Liver (tissue), 9 donors: ENCODE measurements around the gene EFHD2. TPM values are rescaled to one million over a fixed set of nuclear protein-coding genes. Genes with fewer than 3 reads are reported as not detected.
"Not testable (repeated sequence)": the region's sequence is repeated elsewhere in the genome, so short reads cannot be mapped to it uniquely, and the experiment has no call there.

Experiments used
- DNase-seq: peaks from one replicate; pipeline ENCODE4 v3.0.0-alpha.2; 2017; ENCODE audit warnings: low spot score
- H3K27ac ChIP-seq, 2 donors: one replicate each; pipeline ENCODE4 v1.7.0; 2013; ENCODE audit warnings: inconsistent platforms in 2 of 2, low read length in 2 of 2, control low read depth in 1 of 2, low read depth in 1 of 2, mild to moderate bottlenecking in 1 of 2
- H3K27me3 ChIP-seq, 4 donors: one replicate each; pipeline versions ENCODE4 v1.6.1 to v1.7.0; 2013; ENCODE audit warnings: low read length in 3 of 4, inconsistent platforms in 1 of 4, mild to moderate bottlenecking in 1 of 4, moderate library complexity in 1 of 4; ENCODE audit not compliant: control insufficient read depth in 4 of 4, insufficient read depth in 4 of 4
- H3K36me3 ChIP-seq, 4 donors: one replicate each; pipeline versions ENCODE4 v1.6.1 to v1.7.0; 2013; ENCODE audit warnings: low read length in 3 of 4, mild to moderate bottlenecking in 3 of 4, low read depth in 1 of 4, moderate library complexity in 1 of 4; ENCODE audit not compliant: control insufficient read depth in 4 of 4, insufficient read depth in 3 of 4
- H3K4me1 ChIP-seq, 4 donors: one replicate each; pipeline versions ENCODE4 v1.6.1 to v1.7.0; 2013; ENCODE audit warnings: low read length in 3 of 4, mild to moderate bottlenecking in 3 of 4, moderate library complexity in 1 of 4; ENCODE audit not compliant: control insufficient read depth in 4 of 4, insufficient read depth in 4 of 4
- H3K4me3 ChIP-seq, 3 donors: one replicate each; pipeline versions ENCODE4 v1.6.1 to v1.7.0; 2013; ENCODE audit warnings: low read length in 3 of 3, control low read depth in 1 of 3, low read depth in 1 of 3, mild to moderate bottlenecking in 1 of 3
- H3K9ac ChIP-seq, 2 donors: one replicate each; pipeline ENCODE4 v1.7.0; 2013; ENCODE audit warnings: low read length in 2 of 2, mild to moderate bottlenecking in 2 of 2, moderate library complexity in 2 of 2, control low read depth in 1 of 2, low read depth in 1 of 2
- H3K9me3 ChIP-seq, 4 donors: one replicate each; pipeline versions ENCODE4 v1.6.1 to v1.7.0; 2013; ENCODE audit warnings: low read length in 3 of 4; ENCODE audit not compliant: control insufficient read depth in 4 of 4
- EGR1 ChIP-seq, 2 donors: IDR thresholded peaks; 2 replicates each; pipeline ENCODE4 v1.6.1; 2016 to 2018; ENCODE audit warnings: antibody characterized with exemption in 2 of 2, low read depth in 2 of 2
- FOXA1 ChIP-seq: IDR thresholded peaks from 2 replicates; pipeline ENCODE4 v1.6.1; 2016; ENCODE audit warnings: antibody characterized with exemption
- HNF4A ChIP-seq, 2 donors: conservative IDR thresholded peaks; 2 replicates each; pipeline ENCODE4 v1.6.1; 2016; ENCODE audit warnings: antibody characterized with exemption in 2 of 2, mild to moderate bottlenecking in 2 of 2
- RXRA ChIP-seq, 2 donors: IDR thresholded peaks; 2 replicates each; pipeline ENCODE4 v1.6.1; 2017 to 2018; ENCODE audit warnings: antibody characterized with exemption in 2 of 2, mild to moderate bottlenecking in 1 of 2
- WGBS: extraction: QIAGEN DNeasy Blood & Tissue Kit; methylation state at CpG from one replicate; pipeline ENCODE4 v1.1.7; 2013; 5-methylcytosine and 5-hydroxymethylcytosine counted together
- polyA plus RNA-seq, 2 donors: library from polyadenylated mRNA; stranded (reverse) in 1 of 2; unstranded in 1 of 2; fragments of 200-250 nt in 1 of 2; fragments of >200 nt in 1 of 2; fragmentation: Nextera tagmentation in 1 of 2; extraction: Ambion mirVana in 1 of 2; gene quantifications; one replicate each; pipeline versions ENCODE4 v1.2.1 to v1.2.3, GENCODE V29; 2013 to 2015
- total RNA-seq, 2 donors: library from RNA; depleted of rRNA; stranded (reverse); fragments of >200 nt; gene quantifications; one replicate each; pipeline ENCODE4 v1.2.3, GENCODE V29; 2014
- TF ChIP-seq, protein P1 (sequence below): IDR thresholded peaks from 2 replicates; pipeline ENCODE4 v1.6.1; 2016; ENCODE audit warnings: antibody characterized with exemption, mild to moderate bottlenecking
- TF ChIP-seq, protein P2 (sequence below): IDR thresholded peaks from 2 replicates; pipeline ENCODE4 v1.6.1; 2016; ENCODE audit warnings: antibody characterized with exemption
- TF ChIP-seq, protein P3 (sequence below): fragments of 150-350 bp; IDR thresholded peaks from 2 replicates; pipeline ENCODE4 v1.5.1; 2017; ENCODE audit warnings: improper control_type of control experiment, low read depth, low read length; ENCODE audit not compliant: missing input control
- donor health status: healthy.
- donor health status: healthy.
- donor health status: healthy.
- donor health status: healthy.
- donor health status: healthy.

The EFHD2 gene
- total and polyA plus RNA-seq, 4 donors = 7.4 to 23.0 (median 11.7) TPM

DNA sequence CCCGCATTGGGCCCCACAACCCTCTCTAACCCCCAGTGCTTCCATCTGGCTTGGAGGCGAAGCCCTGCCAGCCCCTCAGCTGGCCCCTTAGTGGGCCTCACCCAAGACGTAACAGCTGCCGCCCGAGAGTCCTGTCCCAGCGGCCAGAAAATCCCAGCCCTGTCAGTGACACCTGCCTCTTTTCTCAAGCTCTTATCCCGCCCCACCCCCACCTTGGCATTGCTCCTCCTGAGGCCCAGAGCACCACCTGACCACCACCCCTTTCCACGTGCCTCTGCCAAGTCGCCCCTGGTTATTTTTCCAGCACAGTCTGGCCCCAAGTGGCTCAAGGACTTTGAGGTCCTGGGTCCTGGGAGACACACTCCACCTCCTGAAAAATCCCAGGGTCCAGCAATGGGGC, 22.6 kb downstream of the EFHD2 start:
- Histone ChIP-seq H3K27ac (no peak overlapping the region), H3K27me3 (no peaks in the 10 kb centered on the region)

DNA sequence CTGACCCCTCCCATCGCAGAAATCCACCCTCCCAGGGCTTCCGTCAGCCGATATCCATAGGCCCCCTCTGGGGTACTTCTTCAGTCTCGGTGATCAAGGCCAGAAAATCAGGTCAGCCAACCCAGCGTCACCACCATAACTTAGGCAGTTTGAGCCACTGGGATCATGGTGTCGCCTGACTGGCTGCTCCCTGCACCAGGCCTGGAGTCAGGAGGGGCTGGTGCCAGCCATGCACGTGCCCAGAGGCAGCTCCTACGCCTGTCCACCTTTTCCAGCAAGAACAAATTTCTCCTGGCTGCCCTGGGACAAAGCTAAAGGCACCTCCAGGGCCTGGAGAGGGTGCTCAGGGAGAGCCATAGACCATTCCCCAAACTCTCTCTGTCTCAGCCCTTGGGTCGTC, 23.8 kb downstream of the EFHD2 start:
- H3K9ac ChIP-seq = no peak overlapping the region
- no peak overlapping the region for H3K4me3 ChIP-seq
- 88% methylated on average over 9 of the region's 9 CpGs for WGBS
- H3K27ac ChIP-seq = no peak overlapping the region
- no peaks in the 10 kb centered on the region for H3K36me3 ChIP-seq
- H3K27me3 ChIP-seq = no peaks in the 10 kb centered on the region
- TF ChIP-seq, protein P1, sequence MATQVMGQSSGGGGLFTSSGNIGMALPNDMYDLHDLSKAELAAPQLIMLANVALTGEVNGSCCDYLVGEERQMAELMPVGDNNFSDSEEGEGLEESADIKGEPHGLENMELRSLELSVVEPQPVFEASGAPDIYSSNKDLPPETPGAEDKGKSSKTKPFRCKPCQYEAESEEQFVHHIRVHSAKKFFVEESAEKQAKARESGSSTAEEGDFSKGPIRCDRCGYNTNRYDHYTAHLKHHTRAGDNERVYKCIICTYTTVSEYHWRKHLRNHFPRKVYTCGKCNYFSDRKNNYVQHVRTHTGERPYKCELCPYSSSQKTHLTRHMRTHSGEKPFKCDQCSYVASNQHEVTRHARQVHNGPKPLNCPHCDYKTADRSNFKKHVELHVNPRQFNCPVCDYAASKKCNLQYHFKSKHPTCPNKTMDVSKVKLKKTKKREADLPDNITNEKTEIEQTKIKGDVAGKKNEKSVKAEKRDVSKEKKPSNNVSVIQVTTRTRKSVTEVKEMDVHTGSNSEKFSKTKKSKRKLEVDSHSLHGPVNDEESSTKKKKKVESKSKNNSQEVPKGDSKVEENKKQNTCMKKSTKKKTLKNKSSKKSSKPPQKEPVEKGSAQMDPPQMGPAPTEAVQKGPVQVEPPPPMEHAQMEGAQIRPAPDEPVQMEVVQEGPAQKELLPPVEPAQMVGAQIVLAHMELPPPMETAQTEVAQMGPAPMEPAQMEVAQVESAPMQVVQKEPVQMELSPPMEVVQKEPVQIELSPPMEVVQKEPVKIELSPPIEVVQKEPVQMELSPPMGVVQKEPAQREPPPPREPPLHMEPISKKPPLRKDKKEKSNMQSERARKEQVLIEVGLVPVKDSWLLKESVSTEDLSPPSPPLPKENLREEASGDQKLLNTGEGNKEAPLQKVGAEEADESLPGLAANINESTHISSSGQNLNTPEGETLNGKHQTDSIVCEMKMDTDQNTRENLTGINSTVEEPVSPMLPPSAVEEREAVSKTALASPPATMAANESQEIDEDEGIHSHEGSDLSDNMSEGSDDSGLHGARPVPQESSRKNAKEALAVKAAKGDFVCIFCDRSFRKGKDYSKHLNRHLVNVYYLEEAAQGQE = no peak
- TF ChIP-seq FOXA1 (no peak), RXRA (IDR thresholded peaks at IDR 0.05) (no peak)
- TF ChIP-seq, protein P2, sequence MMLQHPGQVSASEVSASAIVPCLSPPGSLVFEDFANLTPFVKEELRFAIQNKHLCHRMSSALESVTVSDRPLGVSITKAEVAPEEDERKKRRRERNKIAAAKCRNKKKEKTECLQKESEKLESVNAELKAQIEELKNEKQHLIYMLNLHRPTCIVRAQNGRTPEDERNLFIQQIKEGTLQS = no peak
- TF ChIP-seq, protein P3, sequence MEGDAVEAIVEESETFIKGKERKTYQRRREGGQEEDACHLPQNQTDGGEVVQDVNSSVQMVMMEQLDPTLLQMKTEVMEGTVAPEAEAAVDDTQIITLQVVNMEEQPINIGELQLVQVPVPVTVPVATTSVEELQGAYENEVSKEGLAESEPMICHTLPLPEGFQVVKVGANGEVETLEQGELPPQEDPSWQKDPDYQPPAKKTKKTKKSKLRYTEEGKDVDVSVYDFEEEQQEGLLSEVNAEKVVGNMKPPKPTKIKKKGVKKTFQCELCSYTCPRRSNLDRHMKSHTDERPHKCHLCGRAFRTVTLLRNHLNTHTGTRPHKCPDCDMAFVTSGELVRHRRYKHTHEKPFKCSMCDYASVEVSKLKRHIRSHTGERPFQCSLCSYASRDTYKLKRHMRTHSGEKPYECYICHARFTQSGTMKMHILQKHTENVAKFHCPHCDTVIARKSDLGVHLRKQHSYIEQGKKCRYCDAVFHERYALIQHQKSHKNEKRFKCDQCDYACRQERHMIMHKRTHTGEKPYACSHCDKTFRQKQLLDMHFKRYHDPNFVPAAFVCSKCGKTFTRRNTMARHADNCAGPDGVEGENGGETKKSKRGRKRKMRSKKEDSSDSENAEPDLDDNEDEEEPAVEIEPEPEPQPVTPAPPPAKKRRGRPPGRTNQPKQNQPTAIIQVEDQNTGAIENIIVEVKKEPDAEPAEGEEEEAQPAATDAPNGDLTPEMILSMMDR = no peak
- H3K4me1 ChIP-seq = peaks cover 0 to 8% (median 5%) of the 10 kb centered on the region in 4 donors
- DNase-seq = no peak
- H3K9me3 ChIP-seq = no peaks in the 10 kb centered on the region

More for the DNA sequence above, 22.6 kb downstream of the EFHD2 start:
- H3K4me1 ChIP-seq = peaks cover 0 to 8% (median 5%) of the 10 kb centered on the region in 4 donors
- H3K4me3 ChIP-seq = no peak overlapping the region
- H3K9ac ChIP-seq = no peak overlapping the region
- WGBS = 82% methylated on average over 9 of the region's 9 CpGs
- peaks cover 0 to 4% (median 0%) of the 10 kb centered on the region in 4 donors for H3K36me3 ChIP-seq
- no peak for DNase-seq
- TF ChIP-seq HNF4A (conservative IDR thresholded peaks at IDR 0.05) (no peak), RXRA (IDR thresholded peaks at IDR 0.05) (no peak), FOXA1 (no peak), EGR1 (IDR thresholded peaks at IDR 0.05; ENCODE audit: low read depth in 2 of 2) (no peak)
- TF ChIP-seq, protein P2 = no peak
- TF ChIP-seq, protein P3 = no peak
- TF ChIP-seq, protein P1 = no peak
- H3K9me3 ChIP-seq = no peaks in the 10 kb centered on the region

DNA sequence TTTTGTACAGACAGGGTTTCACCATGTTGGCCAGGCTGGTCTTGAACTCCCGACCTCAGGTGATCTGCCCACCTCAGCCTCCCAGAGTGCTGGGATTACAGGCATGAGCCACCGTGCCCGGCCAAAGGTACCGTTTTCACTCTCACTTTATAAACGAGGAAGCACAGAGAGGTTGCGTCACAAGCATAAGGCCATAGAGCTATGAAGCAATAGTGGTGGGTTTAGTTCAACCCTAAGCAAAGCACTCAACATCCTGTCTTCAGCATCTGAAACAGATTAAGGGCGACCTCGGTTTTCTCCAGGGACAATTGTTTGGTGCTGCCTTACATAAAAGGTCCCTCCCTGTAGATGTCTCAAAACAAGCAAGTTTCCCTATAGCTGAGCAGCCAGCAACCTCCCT, 25.1 kb downstream of the EFHD2 start:
- H3K27ac ChIP-seq, H3K4me1 ChIP-seq: not testable (repeated sequence)

More for the DNA sequence above, 25.1 kb downstream of the EFHD2 start:
- not testable (repeated sequence) for H3K9me3 ChIP-seq, H3K9ac ChIP-seq, H3K4me3 ChIP-seq, H3K27me3 ChIP-seq, DNase-seq, H3K36me3 ChIP-seq
- 41% methylated on average over 8 of the region's 8 CpGs for WGBS
